HepG2 (cell line): ENCODE data around the gene ZBTB7C. TPM values are rescaled to one million over a fixed set of nuclear protein-coding genes. Genes with fewer than 3 reads are reported as not detected.
A peak's percentile ranks its signal among the peaks of the same experiment; 100 is the strongest.

Source experiments
- ATAC-seq: fragments of 200-7000 bp; cut with Tn5 transposase; 3 replicates; pipeline ENCODE4 v1.9.1; 2020; ENCODE audit warnings: mild to moderate bottlenecking, moderate library complexity
- BruUV-seq: library from RNA; stranded (reverse); fragments of 400-500 nt; replicated peaks from 2 replicates; lab custom pipeline; 2021; lab: Mats Ljungman, UMichigan
- CTCF ChIA-PET: fragments of 300-600 bp; formaldehyde crosslinking; extraction: SDS; loops from one replicate; lab custom pipeline; 2021; ENCODE audit warnings: low total read pairs, inconsistent platforms, low intra/inter-chr PET ratio; lab: Yijun Ruan, JAX
- POLR2A ChIA-PET: fragments of 350-600 bp; sonication (Branson Sonifier 250); formaldehyde crosslinking; loops from one replicate; lab custom pipeline; 2020; ENCODE audit warnings: antibody characterized with exemption, inconsistent platforms; lab: Yijun Ruan, JAX
- DNase-seq: peaks from one replicate; pipeline ENCODE4 v3.0.0-alpha.2; 2015; ENCODE audit warnings: low spot score
- FAIRE-seq: peaks from 3 replicates; lab custom pipeline; 2011; peaks lifted over from hg19 to GRCh38; lab: Jason Lieb, UNC
- H2AFZ ChIP-seq: one replicate; pipeline ENCODE4 v1.6.1; 2011; ENCODE audit warnings: low read length, inconsistent platforms
- H3K27ac ChIP-seq: fragments of 300-600 bp; 3 replicates; pipeline ENCODE4 v1.8.0; 2011; ENCODE audit warnings: mixed run types, mild to moderate bottlenecking, mixed read lengths, low read length, inconsistent platforms; ENCODE audit not compliant: insufficient read depth; ENCODE audit errors: extremely low read length
- H3K27me3 ChIP-seq, 2 experiments: fragments of 200-600 bp in 1 of 2; 2 replicates in 1 of 2; 3 replicates in 1 of 2; pipeline versions ENCODE4 v1.6.0 to v1.8.0; 2011; ENCODE audit warnings: low read length in 2 of 2, mild to moderate bottlenecking in 2 of 2, moderate library complexity in 2 of 2, inconsistent platforms in 1 of 2; ENCODE audit not compliant: insufficient read depth in 2 of 2, control insufficient read depth in 1 of 2
- H3K36me3 ChIP-seq, 2 experiments: fragments of 200-600 bp in 1 of 2; replicated peaks in 1 of 2; 2 replicates in 1 of 2; 3 replicates in 1 of 2; pipeline versions ENCODE4 v1.5.1 to v1.8.0; 2011; ENCODE audit warnings: low read length in 2 of 2, inconsistent platforms in 1 of 2; ENCODE audit not compliant: insufficient read depth in 2 of 2, control insufficient read depth in 1 of 2
- H3K4me1 ChIP-seq: 2 replicates; pipeline ENCODE4 v1.5.1; 2012; ENCODE audit warnings: low read length, inconsistent platforms; ENCODE audit not compliant: insufficient read depth
- H3K4me2 ChIP-seq: 2 replicates; pipeline ENCODE4 v1.6.0; 2011; ENCODE audit warnings: low read depth, low read length, inconsistent platforms
- H3K4me3 ChIP-seq, 3 experiments: fragments of 200-600 bp in 1 of 3; sonication (generic), shearing (Covaris generic) in 1 of 3; replicated peaks in 1 of 3; 2 replicates each; pipeline ENCODE4 v1.5.1; 2011 to 2016; ENCODE audit warnings: low read length in 3 of 3, inconsistent platforms in 2 of 3, low read depth in 2 of 3, mild to moderate bottlenecking in 2 of 3, control low read depth in 1 of 3, mixed read lengths in 1 of 3; ENCODE audit not compliant: insufficient read depth in 1 of 3
- H3K79me2 ChIP-seq: one replicate; pipeline ENCODE4 v1.6.1; 2011; ENCODE audit warnings: low read length, inconsistent platforms; ENCODE audit not compliant: insufficient read depth
- H3K9ac ChIP-seq: 2 replicates; pipeline ENCODE4 v1.6.0; 2011; ENCODE audit warnings: mild to moderate bottlenecking, low read depth, low read length, inconsistent platforms; ENCODE audit not compliant: insufficient read depth
- H3K9me3 ChIP-seq: 2 replicates; pipeline ENCODE4 v1.5.1; 2012; ENCODE audit warnings: mild to moderate bottlenecking, low read length
- H4K20me1 ChIP-seq: 2 replicates; pipeline ENCODE4 v1.6.0; 2011; ENCODE audit warnings: inconsistent platforms, mild to moderate bottlenecking, low read length, moderate library complexity; ENCODE audit not compliant: insufficient read depth
- ZEB1 ChIP-seq: IDR thresholded peaks from 2 replicates; pipeline ENCODE4 v1.6.1; 2012; ENCODE audit warnings: mild to moderate bottlenecking, low read depth, inconsistent platforms; ENCODE audit not compliant: insufficient replicate concordance
- WGBS: methylation state at CpG from one replicate; pipeline ENCODE4 v1.1.6; 2017; ENCODE audit warnings: low lambda C conversion rate; 5-methylcytosine and 5-hydroxymethylcytosine counted together
- in situ Hi-C: cut with HindIII; loops from 2 replicates; pipeline ENCODE4 v1.10.0; 2017; ENCODE audit warnings: low pct_unique_long_range_greater_than_20kb; ENCODE audit not compliant: extremely low pct_ligation_motif_present
- intact Hi-C: fragments of 100-400 bp; cut with micrococcal nuclease; formaldehyde crosslinking; loops from one replicate; pipeline ENCODE4 v1.10.0; 2022; ENCODE audit not compliant: unreplicated experiment
- polyA plus RNA-seq, 8 experiments: library from polyadenylated mRNA; depleted of rRNA in 3 of 8; stranded (reverse) in 7 of 8; unstranded in 1 of 8; fragments of >200 nt; fragmentation: Illumina TruSeq in 4 of 8; extraction: Trizol in 4 of 8; gene quantifications; 2 replicates each; pipeline versions ENCODE4 v1.2.1 to v1.2.3, GENCODE V29; 2011 to 2016; ENCODE audit warnings: low read depth in 4 of 8, missing spikeins in 1 of 8, mixed read lengths in 1 of 8; ENCODE audit not compliant: insufficient read depth in 1 of 8
- total RNA-seq, 5 experiments: library from RNA; depleted of rRNA; stranded (reverse); fragments of >200 nt; fragmentation: Illumina TruSeq; extraction: Trizol; gene quantifications; 2 replicates each; pipeline ENCODE4 v1.2.3, GENCODE V29; 2016; ENCODE audit warnings: low read depth in 1 of 5
- TF ChIP-seq, protein P1 (sequence below), 2 experiments: sonication (generic) in 1 of 2; formaldehyde crosslinking in 1 of 2; IDR thresholded peaks; 2 replicates each; pipeline versions ENCODE4 v1.5.1 to v1.6.1; 2011 to 2020; ENCODE audit warnings: borderline replicate concordance in 1 of 2, low read depth in 1 of 2, low read length in 1 of 2, mild to moderate bottlenecking in 1 of 2, missing genetic modification reagents in 1 of 2, moderate library complexity in 1 of 2
- TF ChIP-seq, protein P2 (sequence below), 2 experiments: fragments of 450-650 bp in 1 of 2; sonication (generic) in 1 of 2; formaldehyde crosslinking; IDR thresholded peaks; 2 replicates each; pipeline versions ENCODE4 v1.5.0 to v1.8.0; 2020 to 2022; ENCODE audit warnings: mild to moderate bottlenecking in 1 of 2, missing genetic modification reagents in 1 of 2
- TF ChIP-seq, protein P3 (sequence below): sonication (generic); formaldehyde crosslinking; IDR thresholded peaks from 2 replicates; pipeline ENCODE4 v1.5.0; 2020; ENCODE audit warnings: mild to moderate bottlenecking, missing genetic modification reagents, moderate library complexity

Gene ZBTB7C
- total and polyA plus RNA-seq, 2 of the 13 experiments (the other 11 are each of a cell fraction or from before 2014, with no cell fraction given), result 0.01 to 0.04 TPM

DNA sequence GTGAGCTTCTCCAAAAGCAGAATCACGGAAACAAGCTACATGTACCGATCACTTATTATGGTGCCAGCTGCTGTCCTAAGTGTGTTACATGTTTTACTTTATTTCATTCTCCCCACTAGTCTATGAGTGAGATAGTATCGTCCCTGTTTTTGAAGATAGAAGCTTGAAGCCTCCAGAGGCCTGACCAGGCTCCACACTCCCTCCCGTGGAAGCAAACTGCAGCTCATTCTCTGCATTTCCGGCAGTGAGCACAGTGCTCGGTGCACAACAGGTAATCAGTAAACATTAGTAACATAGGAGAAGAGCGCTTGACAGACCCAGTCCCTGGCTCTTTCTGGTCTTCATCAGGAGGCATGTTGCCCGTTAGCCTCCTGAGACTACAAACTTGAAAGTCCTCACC is 72.9 kb downstream of the ZBTB7C start:
- CTCF ChIA-PET, result no interaction called here

More for the DNA sequence above, 72.9 kb downstream of the ZBTB7C start:
- H3K4me1 ChIP-seq, result no peaks in the 10 kb centered on the region
- BruUV-seq, result no TSS peak
- 10% methylated on average over 7 of the region's 8 CpGs for WGBS
- TF ChIP-seq, protein P1, sequence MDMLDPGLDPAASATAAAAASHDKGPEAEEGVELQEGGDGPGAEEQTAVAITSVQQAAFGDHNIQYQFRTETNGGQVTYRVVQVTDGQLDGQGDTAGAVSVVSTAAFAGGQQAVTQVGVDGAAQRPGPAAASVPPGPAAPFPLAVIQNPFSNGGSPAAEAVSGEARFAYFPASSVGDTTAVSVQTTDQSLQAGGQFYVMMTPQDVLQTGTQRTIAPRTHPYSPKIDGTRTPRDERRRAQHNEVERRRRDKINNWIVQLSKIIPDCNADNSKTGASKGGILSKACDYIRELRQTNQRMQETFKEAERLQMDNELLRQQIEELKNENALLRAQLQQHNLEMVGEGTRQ (IDR thresholded peaks at IDR 0.05; ENCODE audit: low read depth, low read length), result no peak
- TF ChIP-seq, protein P1 (CRISPR knock-in tag; IDR thresholded peaks at IDR 0.05; ENCODE audit: borderline replicate concordance), result no peak
- TF ChIP-seq, protein P2, sequence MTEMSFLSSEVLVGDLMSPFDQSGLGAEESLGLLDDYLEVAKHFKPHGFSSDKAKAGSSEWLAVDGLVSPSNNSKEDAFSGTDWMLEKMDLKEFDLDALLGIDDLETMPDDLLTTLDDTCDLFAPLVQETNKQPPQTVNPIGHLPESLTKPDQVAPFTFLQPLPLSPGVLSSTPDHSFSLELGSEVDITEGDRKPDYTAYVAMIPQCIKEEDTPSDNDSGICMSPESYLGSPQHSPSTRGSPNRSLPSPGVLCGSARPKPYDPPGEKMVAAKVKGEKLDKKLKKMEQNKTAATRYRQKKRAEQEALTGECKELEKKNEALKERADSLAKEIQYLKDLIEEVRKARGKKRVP (CRISPR knock-in tag; IDR thresholded peaks at IDR 0.05), result no peak
- TF ChIP-seq ZEB1, result no peak
- TF ChIP-seq, protein P3, sequence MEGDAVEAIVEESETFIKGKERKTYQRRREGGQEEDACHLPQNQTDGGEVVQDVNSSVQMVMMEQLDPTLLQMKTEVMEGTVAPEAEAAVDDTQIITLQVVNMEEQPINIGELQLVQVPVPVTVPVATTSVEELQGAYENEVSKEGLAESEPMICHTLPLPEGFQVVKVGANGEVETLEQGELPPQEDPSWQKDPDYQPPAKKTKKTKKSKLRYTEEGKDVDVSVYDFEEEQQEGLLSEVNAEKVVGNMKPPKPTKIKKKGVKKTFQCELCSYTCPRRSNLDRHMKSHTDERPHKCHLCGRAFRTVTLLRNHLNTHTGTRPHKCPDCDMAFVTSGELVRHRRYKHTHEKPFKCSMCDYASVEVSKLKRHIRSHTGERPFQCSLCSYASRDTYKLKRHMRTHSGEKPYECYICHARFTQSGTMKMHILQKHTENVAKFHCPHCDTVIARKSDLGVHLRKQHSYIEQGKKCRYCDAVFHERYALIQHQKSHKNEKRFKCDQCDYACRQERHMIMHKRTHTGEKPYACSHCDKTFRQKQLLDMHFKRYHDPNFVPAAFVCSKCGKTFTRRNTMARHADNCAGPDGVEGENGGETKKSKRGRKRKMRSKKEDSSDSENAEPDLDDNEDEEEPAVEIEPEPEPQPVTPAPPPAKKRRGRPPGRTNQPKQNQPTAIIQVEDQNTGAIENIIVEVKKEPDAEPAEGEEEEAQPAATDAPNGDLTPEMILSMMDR (CRISPR knock-in tag), result peak; percentile 15; the same call in 1 of the 2 replicates
- POLR2A ChIA-PET, result no interaction called here
- no peak for FAIRE-seq
- no peaks in the 10 kb centered on the region for H3K36me3 ChIP-seq
- H3K9ac ChIP-seq, result no peak overlapping the region
- H3K4me3 ChIP-seq, result no peak overlapping the region
- ATAC-seq, result peak; percentile 78
- in situ Hi-C loops (no loop called here), intact Hi-C loops (no loop called here)
- no peak overlapping the region for H3K27ac ChIP-seq
- DNase-seq, result no peak
- H3K79me2 ChIP-seq, result no peaks in the 10 kb centered on the region
- H3K4me2 ChIP-seq, result no peak overlapping the region
- no peaks in the 10 kb centered on the region for H3K9me3 ChIP-seq
- no peak overlapping the region for H2AFZ ChIP-seq
- H4K20me1 ChIP-seq, result no peaks in the 10 kb centered on the region
- peaks cover 3 to 15% of the 10 kb centered on the region in 2 experiments; a peak in 2 of 5 replicates for H3K27me3 ChIP-seq
